ENCODE measurements around the gene XRRA1.

- TF ChIP-seq POLR2A (IDR thresholded peaks at IDR 0.05): no peak
- TF ChIP-seq, protein P1, sequence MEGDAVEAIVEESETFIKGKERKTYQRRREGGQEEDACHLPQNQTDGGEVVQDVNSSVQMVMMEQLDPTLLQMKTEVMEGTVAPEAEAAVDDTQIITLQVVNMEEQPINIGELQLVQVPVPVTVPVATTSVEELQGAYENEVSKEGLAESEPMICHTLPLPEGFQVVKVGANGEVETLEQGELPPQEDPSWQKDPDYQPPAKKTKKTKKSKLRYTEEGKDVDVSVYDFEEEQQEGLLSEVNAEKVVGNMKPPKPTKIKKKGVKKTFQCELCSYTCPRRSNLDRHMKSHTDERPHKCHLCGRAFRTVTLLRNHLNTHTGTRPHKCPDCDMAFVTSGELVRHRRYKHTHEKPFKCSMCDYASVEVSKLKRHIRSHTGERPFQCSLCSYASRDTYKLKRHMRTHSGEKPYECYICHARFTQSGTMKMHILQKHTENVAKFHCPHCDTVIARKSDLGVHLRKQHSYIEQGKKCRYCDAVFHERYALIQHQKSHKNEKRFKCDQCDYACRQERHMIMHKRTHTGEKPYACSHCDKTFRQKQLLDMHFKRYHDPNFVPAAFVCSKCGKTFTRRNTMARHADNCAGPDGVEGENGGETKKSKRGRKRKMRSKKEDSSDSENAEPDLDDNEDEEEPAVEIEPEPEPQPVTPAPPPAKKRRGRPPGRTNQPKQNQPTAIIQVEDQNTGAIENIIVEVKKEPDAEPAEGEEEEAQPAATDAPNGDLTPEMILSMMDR (IDR thresholded peaks at IDR 0.05): no peak
Observed at GRCh38 chr11:74815966-74816365, 132.9 kb downstream of the XRRA1 start.

All from heart left ventricle (tissue), 13 donors.